GM13976 (cell line): ENCODE measurements around the gene ZNF407.

Experiments used
- DNase-seq: peaks from one replicate; pipeline ENCODE4 v3.0.0; 2012; ENCODE audit warnings: low spot score
- in situ Hi-C: fragments of 300-500 bp; cut with MboI; formaldehyde crosslinking; loops from one replicate; pipeline ENCODE4 v1.12.0; 2022; ENCODE audit warnings: low sequenced_read_pairs, mixed read lengths, inconsistent platforms; ENCODE audit not compliant: unreplicated experiment
- TF ChIP-seq, protein P1 (sequence below): IDR thresholded peaks from 2 replicates; pipeline ENCODE4 v1.5.1; 2012; ENCODE audit warnings: borderline replicate concordance, mild to moderate bottlenecking; ENCODE audit not compliant: insufficient read depth; ENCODE audit errors: extremely low read depth, missing control alignments, control extremely low read depth

The ZNF407 gene

DNA sequence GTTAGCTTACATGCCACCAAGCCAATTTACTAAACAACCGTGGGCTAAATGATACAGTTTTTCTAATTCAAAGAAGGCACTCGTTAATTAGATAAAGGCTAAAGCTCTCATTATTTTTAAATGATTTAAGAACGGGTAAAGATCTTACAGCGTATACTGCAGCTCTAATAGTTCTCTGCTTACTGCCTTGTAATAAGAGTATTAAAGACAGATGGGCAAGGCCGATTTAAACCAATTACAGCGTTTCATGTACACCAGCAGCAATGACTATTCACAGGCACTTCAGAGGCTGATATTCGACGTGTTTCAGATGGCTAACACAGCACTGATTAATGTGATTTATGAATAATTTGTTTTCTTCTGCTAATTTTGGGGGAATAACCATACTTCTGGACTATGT is 259.3 kb downstream of the ZNF407 start:
- DNase-seq: no peak
- in situ Hi-C loops: no loop called here
- TF ChIP-seq, protein P1, sequence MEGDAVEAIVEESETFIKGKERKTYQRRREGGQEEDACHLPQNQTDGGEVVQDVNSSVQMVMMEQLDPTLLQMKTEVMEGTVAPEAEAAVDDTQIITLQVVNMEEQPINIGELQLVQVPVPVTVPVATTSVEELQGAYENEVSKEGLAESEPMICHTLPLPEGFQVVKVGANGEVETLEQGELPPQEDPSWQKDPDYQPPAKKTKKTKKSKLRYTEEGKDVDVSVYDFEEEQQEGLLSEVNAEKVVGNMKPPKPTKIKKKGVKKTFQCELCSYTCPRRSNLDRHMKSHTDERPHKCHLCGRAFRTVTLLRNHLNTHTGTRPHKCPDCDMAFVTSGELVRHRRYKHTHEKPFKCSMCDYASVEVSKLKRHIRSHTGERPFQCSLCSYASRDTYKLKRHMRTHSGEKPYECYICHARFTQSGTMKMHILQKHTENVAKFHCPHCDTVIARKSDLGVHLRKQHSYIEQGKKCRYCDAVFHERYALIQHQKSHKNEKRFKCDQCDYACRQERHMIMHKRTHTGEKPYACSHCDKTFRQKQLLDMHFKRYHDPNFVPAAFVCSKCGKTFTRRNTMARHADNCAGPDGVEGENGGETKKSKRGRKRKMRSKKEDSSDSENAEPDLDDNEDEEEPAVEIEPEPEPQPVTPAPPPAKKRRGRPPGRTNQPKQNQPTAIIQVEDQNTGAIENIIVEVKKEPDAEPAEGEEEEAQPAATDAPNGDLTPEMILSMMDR: no peak

DNA sequence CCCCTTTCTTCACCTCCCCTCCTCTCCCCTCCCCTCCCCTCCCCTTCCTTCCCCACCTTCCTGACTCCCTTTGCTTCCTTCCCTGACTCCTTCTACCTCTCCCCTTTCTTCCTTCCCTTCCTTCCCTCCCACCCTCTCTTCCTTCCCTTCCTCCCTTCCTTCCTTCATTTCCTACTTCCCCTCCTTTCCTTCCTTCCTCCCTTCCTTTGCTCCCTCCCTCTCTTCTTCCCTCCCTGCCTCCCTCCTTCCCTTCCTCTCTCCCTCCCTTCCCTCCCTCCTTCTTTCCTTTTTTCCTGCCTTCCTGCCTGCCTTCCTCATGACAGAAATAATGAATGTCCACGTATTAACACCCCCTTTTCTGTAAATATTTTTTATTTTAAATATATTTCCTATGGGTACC is 260.2 kb downstream of the ZNF407 start:
- TF ChIP-seq, protein P1: no peak
- in situ Hi-C loops: no loop called here
- no peak for DNase-seq

DNA sequence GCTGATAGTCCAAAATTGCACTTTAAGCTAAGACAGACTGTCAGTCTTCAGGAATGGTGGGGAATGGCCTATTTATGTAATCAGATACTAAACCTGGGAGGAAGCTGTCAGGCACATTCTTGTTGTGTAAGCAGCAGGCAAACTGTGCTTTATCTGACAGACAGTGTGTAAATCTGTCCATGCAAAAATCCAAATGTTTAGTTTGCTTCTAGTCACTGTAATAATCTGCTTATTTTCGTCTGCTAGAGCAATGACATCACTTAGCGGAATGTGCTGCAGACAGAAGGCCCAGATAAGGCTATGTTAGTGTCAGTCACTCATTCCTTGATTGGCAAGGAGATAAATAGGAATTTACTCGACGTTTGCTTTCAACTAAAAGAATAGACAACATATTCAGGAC is 263.5 kb downstream of the ZNF407 start:
- TF ChIP-seq, protein P1: no peak

DNA sequence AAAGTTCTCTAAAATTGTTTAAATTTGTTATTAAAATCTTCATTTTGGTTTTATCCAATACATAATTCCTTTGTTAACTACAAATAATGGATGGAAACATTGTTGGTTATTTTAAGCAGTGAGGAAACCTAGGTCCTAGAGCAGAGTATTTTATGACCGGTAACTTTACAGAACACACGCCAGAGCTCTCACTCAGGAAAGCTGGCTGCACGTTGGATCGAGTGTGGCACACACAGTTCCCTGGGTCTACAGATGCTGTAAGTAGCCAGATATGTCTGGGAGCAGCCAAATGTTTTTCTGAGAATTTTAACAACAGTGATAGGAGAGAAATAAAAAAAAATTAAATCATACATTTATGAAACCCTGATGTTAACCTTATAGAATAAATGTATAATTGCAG is 264.4 kb downstream of the ZNF407 start:
- TF ChIP-seq, protein P1: no peak
- in situ Hi-C loops: no loop called here
- DNase-seq: no peak

More for the DNA sequence above, 263.5 kb downstream of the ZNF407 start:
- no peak for DNase-seq
- in situ Hi-C loops: no loop called here

DNA sequence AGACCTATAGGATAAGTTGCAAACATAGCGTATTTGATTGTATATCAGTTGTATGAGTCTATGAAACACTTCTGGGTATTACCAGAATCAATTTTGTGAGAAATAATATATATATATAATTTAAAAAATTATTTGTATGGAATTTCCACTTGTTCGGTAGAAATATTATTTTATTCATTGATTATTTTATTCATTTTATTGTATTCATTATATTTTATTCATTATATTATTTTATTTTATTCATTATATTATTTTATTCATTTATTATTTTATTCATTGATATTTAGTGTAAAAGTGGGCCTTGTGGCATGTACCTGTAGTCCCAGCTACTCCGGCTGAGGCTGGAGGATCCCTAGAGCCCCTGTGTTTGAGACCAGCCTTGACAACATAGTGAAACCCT is 268.9 kb downstream of the ZNF407 start:
- TF ChIP-seq, protein P1: no peak
- in situ Hi-C loops: no loop called here
- no peak for DNase-seq

DNA sequence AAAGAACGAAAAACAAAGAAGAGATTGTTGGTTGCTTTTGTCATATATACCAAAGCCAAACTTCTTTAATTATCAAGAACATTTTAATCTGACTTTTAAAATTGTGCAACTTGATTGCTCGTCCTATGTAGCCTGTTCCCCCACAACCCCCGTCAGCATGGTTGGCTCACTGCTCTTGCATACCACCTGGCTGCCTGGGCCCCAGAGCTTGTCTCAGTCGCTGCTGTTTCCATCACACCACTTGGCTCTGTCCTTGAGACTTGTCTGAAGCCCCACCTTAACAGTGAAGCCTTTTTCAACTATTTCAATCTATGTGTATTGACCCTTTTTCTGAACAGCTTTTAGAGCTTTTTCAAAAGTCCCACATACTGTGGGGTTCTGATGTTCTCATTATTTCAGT is 270.8 kb downstream of the ZNF407 start:
- TF ChIP-seq, protein P1: no peak
- no peak for DNase-seq
- in situ Hi-C loops: no loop called here
